Measurements from ENCODE around the gene HGD.

DNA sequence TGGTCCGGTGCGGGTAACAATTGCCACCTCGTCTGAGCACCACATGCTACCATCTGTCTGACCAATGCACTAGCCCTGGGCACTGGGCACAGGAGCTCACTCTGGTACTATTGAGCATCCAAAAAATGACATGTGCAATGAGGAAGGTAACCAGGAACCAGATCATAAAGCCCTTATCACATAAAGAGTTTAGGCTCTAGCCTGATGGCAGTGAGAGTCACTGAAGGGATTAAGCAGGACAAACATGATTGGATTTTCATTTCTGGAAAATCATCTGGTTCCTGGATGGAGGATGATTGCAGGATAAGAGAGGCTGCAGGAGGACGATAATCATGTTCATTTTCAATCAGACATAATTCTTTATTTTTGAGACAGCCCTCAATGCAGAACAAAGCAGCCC, 73.5 kb downstream of the HGD start:
- no peak for TF ChIP-seq POLR2A (IDR thresholded peaks at IDR 0.05)
- TF ChIP-seq, protein P1, sequence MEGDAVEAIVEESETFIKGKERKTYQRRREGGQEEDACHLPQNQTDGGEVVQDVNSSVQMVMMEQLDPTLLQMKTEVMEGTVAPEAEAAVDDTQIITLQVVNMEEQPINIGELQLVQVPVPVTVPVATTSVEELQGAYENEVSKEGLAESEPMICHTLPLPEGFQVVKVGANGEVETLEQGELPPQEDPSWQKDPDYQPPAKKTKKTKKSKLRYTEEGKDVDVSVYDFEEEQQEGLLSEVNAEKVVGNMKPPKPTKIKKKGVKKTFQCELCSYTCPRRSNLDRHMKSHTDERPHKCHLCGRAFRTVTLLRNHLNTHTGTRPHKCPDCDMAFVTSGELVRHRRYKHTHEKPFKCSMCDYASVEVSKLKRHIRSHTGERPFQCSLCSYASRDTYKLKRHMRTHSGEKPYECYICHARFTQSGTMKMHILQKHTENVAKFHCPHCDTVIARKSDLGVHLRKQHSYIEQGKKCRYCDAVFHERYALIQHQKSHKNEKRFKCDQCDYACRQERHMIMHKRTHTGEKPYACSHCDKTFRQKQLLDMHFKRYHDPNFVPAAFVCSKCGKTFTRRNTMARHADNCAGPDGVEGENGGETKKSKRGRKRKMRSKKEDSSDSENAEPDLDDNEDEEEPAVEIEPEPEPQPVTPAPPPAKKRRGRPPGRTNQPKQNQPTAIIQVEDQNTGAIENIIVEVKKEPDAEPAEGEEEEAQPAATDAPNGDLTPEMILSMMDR (IDR thresholded peaks at IDR 0.05) = no peak
